ENCODE data around the gene KCNJ8.

Gene KCNJ8

GRCh38 chr12:21715386-21715785 lies 59.1 kb downstream of the KCNJ8 start:
- no peak for DNase-seq

Data from anterior cingulate cortex (tissue), 58 donors.